ENCODE data around the gene BUD23. TPM values are rescaled to one million over a fixed set of nuclear protein-coding genes. Genes with fewer than 3 reads are reported as not detected.

BUD23 gene
- total and polyA plus RNA-seq, 2 experiments from 2014 or later, result 36.2 to 98.5 TPM

DNA sequence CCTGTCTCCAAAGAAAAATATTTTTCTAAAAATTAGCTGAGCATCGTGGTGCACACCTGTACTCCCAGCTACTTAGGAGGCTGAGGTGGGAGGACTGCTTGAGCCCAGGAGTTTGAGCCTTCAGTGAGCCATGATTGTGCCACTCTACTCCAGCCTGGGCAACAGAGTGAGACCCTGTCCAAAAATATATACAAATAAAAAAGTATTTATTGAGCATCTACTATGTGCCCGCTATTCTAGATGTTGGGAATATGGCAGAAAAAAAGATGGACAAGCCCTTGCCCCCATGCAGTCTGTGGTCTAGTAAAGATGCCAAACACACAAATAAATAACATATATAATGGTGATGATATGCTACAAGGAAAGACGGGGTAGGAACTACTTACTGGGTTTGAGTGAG, 40.4 kb downstream of the BUD23 start:
- Histone ChIP-seq H3K79me2 (ENCODE audit: insufficient read depth) (peaks cover 6% of the 10 kb centered on the region), H3F3A (ENCODE audit: insufficient read depth) (no peaks in the 10 kb centered on the region), H3K4me3 (no peak overlapping the region), H3K36me3 (ENCODE audit: low read depth) (no peaks in the 10 kb centered on the region), H2AFZ (no peak overlapping the region), H3K9ac (no peak overlapping the region), H4K20me1 (ENCODE audit: insufficient read depth) (no peaks in the 10 kb centered on the region), H3K4me2 (ENCODE audit: unreplicated experiment) (no peak overlapping the region), H3K27ac (no peak overlapping the region), H3K9me3 (ENCODE audit: low read depth) (no peaks in the 10 kb centered on the region), H3K27me3 (replicated peaks; ENCODE audit: insufficient read depth) (no peaks in the 10 kb centered on the region), H3K4me1 (ENCODE audit: insufficient read depth) (no peaks in the 10 kb centered on the region; the same call in 1 of the 2 replicates), H3K9me2 (ENCODE audit: insufficient read depth) (no peaks in the 10 kb centered on the region)
- DNase-seq, result no peak
- in situ Hi-C loops (cut with MboI), result loop anchor here (10.0 kb wide), 1 partner anchor 119 kb away; no protein-coding TSS in a partner anchor
- TF ChIP-seq EZH2phosphoT487 (IDR thresholded peaks at IDR 0.05; ENCODE audit: insufficient read depth, low read depth) (no peak), EZH2 (IDR thresholded peaks at IDR 0.05; ENCODE audit: insufficient read depth, poor library complexity, severe bottlenecking) (no peak)
- 72 to 74% methylated on average over 3 of the region's 3 CpGs for WGBS, 2 experiments (ENCODE audit: low coverage in 1 of 2, low lambda C conversion rate in 2 of 2, missing lambda C conversion rate in 2 of 2)

DNA sequence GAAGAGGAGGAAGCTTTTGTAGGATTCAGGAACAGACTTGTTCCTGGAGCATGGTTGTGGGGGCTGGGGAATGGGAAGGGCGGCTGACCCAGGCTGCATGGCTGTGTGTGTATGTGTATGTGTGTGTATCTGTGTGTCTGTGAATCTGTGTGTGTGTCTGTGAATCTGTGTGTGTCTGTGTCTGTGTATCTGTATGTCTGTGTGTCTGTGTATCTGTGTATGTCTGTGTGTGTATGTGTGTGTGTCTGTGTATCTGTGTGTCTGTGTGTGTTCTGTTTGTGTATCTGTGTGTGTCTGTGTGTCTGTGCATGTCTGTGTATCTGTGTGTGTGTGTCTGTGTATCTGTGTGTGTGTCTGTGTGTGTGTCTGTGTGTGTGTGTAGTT, 42.7 kb downstream of the BUD23 start:
- Histone ChIP-seq H3K27me3 (replicated peaks; ENCODE audit: insufficient read depth) (no peaks in the 10 kb centered on the region), H3K4me1 (ENCODE audit: insufficient read depth) (no peaks in the 10 kb centered on the region; the same call in 1 of the 2 replicates), H3K9me2 (ENCODE audit: insufficient read depth) (no peaks in the 10 kb centered on the region), H3K9ac (no peak overlapping the region), H3K4me2 (ENCODE audit: unreplicated experiment) (no peak overlapping the region), H3F3A (ENCODE audit: insufficient read depth) (no peaks in the 10 kb centered on the region), H3K79me2 (ENCODE audit: insufficient read depth) (no peaks in the 10 kb centered on the region), H3K27ac (no peak overlapping the region), H3K36me3 (ENCODE audit: low read depth) (no peaks in the 10 kb centered on the region), H3K4me3 (no peak overlapping the region), H4K20me1 (ENCODE audit: insufficient read depth) (no peaks in the 10 kb centered on the region), H3K9me3 (ENCODE audit: low read depth) (no peaks in the 10 kb centered on the region), H2AFZ (no peak overlapping the region)
- 40 to 59% methylated on average over 1 of the region's 1 CpG for WGBS, 2 experiments (ENCODE audit: low coverage in 1 of 2, low lambda C conversion rate in 2 of 2, missing lambda C conversion rate in 2 of 2)
- TF ChIP-seq EZH2phosphoT487 (IDR thresholded peaks at IDR 0.05; ENCODE audit: insufficient read depth, low read depth), result no peak
- no peak for TF ChIP-seq EZH2 (IDR thresholded peaks at IDR 0.05; ENCODE audit: insufficient read depth, poor library complexity, severe bottlenecking)
- in situ Hi-C loops (cut with MboI), result loop anchor here (10.0 kb wide), 1 partner anchor 121 kb away; no protein-coding TSS in a partner anchor
- no peak for DNase-seq

DNA sequence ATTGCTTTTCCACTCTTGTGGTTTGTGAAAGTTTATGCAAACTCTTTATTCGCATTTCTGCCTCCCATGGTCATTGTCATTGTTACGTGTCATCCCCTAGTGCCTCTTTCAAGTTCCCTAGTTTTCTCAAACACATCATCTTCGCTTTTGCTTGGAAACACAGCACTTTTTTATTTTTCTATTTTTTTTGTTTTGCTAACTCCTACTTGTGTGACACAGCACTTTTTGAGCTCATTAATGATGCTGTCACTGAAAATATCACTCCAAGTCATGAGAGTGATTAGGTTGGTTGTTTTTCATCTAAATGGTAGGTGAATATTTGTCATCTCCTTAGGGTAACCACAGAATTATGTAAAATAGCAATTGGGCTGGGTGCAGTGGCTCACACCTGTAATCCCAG, 44.6 kb downstream of the BUD23 start:
- Histone ChIP-seq H3K27ac (no peak overlapping the region), H3K4me1 (ENCODE audit: insufficient read depth) (no peaks in the 10 kb centered on the region), H2AFZ (no peak overlapping the region), H4K20me1 (ENCODE audit: insufficient read depth) (no peaks in the 10 kb centered on the region), H3K9me3 (ENCODE audit: low read depth) (no peaks in the 10 kb centered on the region), H3K4me2 (ENCODE audit: unreplicated experiment) (no peak overlapping the region), H3K27me3 (replicated peaks; ENCODE audit: insufficient read depth) (no peaks in the 10 kb centered on the region), H3K79me2 (ENCODE audit: insufficient read depth) (no peaks in the 10 kb centered on the region), H3K9ac (no peak overlapping the region), H3K36me3 (ENCODE audit: low read depth) (no peaks in the 10 kb centered on the region), H3K4me3 (no peak overlapping the region), H3F3A (ENCODE audit: insufficient read depth) (no peaks in the 10 kb centered on the region), H3K9me2 (ENCODE audit: insufficient read depth) (no peaks in the 10 kb centered on the region)
- DNase-seq, result no peak
- in situ Hi-C loops (cut with MboI), result loop anchor here (10.0 kb wide), 1 partner anchor 123 kb away; no protein-coding TSS in a partner anchor
- no peak for TF ChIP-seq EZH2 (IDR thresholded peaks at IDR 0.05; ENCODE audit: insufficient read depth, poor library complexity, severe bottlenecking)
- TF ChIP-seq EZH2phosphoT487 (IDR thresholded peaks at IDR 0.05; ENCODE audit: insufficient read depth, low read depth), result no peak
- 89 to 94% methylated on average over 3 of the region's 3 CpGs for WGBS, 2 experiments (ENCODE audit: low coverage in 1 of 2, low lambda C conversion rate in 2 of 2, missing lambda C conversion rate in 2 of 2)

DNA sequence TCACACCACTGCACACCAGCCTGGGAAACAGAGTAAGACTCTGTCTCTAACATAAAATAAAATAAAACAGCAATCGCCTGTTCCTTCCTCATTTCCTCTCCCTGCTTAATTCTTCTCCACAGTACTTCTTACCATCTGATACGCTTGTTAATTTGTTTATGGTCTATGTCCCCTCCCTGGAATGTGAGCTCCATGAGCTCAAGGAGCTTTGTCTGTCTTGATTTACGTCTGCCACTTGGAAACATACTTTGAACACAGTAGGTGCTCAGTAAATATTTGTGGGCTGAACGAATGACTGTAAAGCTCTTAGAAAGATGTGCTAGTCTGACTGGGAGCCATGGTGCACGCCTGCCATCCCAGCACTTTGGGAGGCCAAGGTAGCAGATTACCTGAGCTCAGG, 45.2 kb downstream of the BUD23 start:
- no peaks in the 10 kb centered on the region for H4K20me1 ChIP-seq (ENCODE audit: insufficient read depth)
- no peak overlapping the region for H3K4me2 ChIP-seq (ENCODE audit: unreplicated experiment)
- H2AFZ ChIP-seq, result no peak overlapping the region
- no peaks in the 10 kb centered on the region for H3F3A ChIP-seq (ENCODE audit: insufficient read depth)
- H3K4me1 ChIP-seq (ENCODE audit: insufficient read depth), result no peaks in the 10 kb centered on the region
- H3K9me2 ChIP-seq (ENCODE audit: insufficient read depth), result no peaks in the 10 kb centered on the region
- H3K4me3 ChIP-seq, result no peak overlapping the region
- no peak for DNase-seq
- TF ChIP-seq EZH2 (IDR thresholded peaks at IDR 0.05; ENCODE audit: insufficient read depth, poor library complexity, severe bottlenecking) (no peak), EZH2phosphoT487 (IDR thresholded peaks at IDR 0.05; ENCODE audit: insufficient read depth, low read depth) (no peak)
- H3K9me3 ChIP-seq (ENCODE audit: low read depth), result no peaks in the 10 kb centered on the region
- no peak overlapping the region for H3K9ac ChIP-seq
- H3K79me2 ChIP-seq (ENCODE audit: insufficient read depth), result no peaks in the 10 kb centered on the region
- in situ Hi-C loops (cut with MboI), result loop anchor here (10.0 kb wide), 1 partner anchor 124 kb away; no protein-coding TSS in a partner anchor
- H3K36me3 ChIP-seq (ENCODE audit: low read depth), result no peaks in the 10 kb centered on the region
- WGBS, 2 experiments (ENCODE audit: low coverage in 1 of 2, low lambda C conversion rate in 2 of 2, missing lambda C conversion rate in 2 of 2), result 70 to 82% methylated on average over 5 of the region's 5 CpGs
- no peak overlapping the region for H3K27ac ChIP-seq
- H3K27me3 ChIP-seq (replicated peaks; ENCODE audit: insufficient read depth), result no peaks in the 10 kb centered on the region

DNA sequence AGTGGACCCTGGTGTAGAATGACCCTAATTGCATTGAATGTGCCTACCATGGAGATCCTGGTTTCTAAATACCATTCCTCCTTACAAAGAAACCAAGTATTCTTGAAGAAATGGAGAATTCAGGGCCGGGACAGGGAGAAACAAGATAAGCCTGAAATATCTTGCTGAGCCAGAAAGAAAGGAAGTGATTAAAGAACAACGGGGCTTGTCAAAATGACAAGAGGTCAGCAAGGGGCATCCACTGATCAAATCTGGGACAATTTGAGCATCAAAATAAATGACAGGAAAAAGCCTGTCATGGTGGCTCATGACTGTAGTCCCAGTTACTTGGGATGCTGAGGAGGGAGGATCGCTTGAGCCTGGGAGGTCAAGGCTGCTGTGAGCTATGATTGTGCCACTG, 47.1 kb downstream of the BUD23 start:
- H3K4me3 ChIP-seq, result no peak overlapping the region
- in situ Hi-C loops (cut with MboI), result no loop called here
- no peaks in the 10 kb centered on the region for H3K4me1 ChIP-seq (ENCODE audit: insufficient read depth)
- DNase-seq, result no peak
- WGBS, 2 experiments (ENCODE audit: low coverage in 1 of 2, low lambda C conversion rate in 2 of 2, missing lambda C conversion rate in 2 of 2), result 41 to 43% methylated on average over 3 of the region's 3 CpGs
- H3K4me2 ChIP-seq (ENCODE audit: unreplicated experiment), result no peak overlapping the region
- H3K27ac ChIP-seq, result no peak overlapping the region
- TF ChIP-seq EZH2phosphoT487 (IDR thresholded peaks at IDR 0.05; ENCODE audit: insufficient read depth, low read depth), result no peak
- no peak for TF ChIP-seq EZH2 (IDR thresholded peaks at IDR 0.05; ENCODE audit: insufficient read depth, poor library complexity, severe bottlenecking)
- H3K9me2 ChIP-seq (ENCODE audit: insufficient read depth), result no peaks in the 10 kb centered on the region
- H3K79me2 ChIP-seq (ENCODE audit: insufficient read depth), result no peaks in the 10 kb centered on the region
- no peak overlapping the region for H3K9ac ChIP-seq
- H3K27me3 ChIP-seq (replicated peaks; ENCODE audit: insufficient read depth), result no peaks in the 10 kb centered on the region
- H3K9me3 ChIP-seq (ENCODE audit: low read depth), result no peaks in the 10 kb centered on the region
- H4K20me1 ChIP-seq (ENCODE audit: insufficient read depth), result no peaks in the 10 kb centered on the region
- no peak overlapping the region for H2AFZ ChIP-seq
- H3K36me3 ChIP-seq (ENCODE audit: low read depth), result no peaks in the 10 kb centered on the region
- no peaks in the 10 kb centered on the region for H3F3A ChIP-seq (ENCODE audit: insufficient read depth)

All from GM23248 (cell line).